Liver (tissue), 9 donors: ENCODE measurements around the gene MYG1. TPM values are rescaled to one million over a fixed set of nuclear protein-coding genes. Genes with fewer than 3 reads are reported as not detected.

Source experiments
- DNase-seq: peaks from one replicate; pipeline ENCODE4 v3.0.0-alpha.2; 2017; ENCODE audit warnings: low spot score
- H3K27ac ChIP-seq, 2 donors: one replicate each; pipeline ENCODE4 v1.7.0; 2013; ENCODE audit warnings: inconsistent platforms in 2 of 2, low read length in 2 of 2, control low read depth in 1 of 2, low read depth in 1 of 2, mild to moderate bottlenecking in 1 of 2
- H3K27me3 ChIP-seq, 4 donors: one replicate each; pipeline versions ENCODE4 v1.6.1 to v1.7.0; 2013; ENCODE audit warnings: low read length in 3 of 4, inconsistent platforms in 1 of 4, mild to moderate bottlenecking in 1 of 4, moderate library complexity in 1 of 4; ENCODE audit not compliant: control insufficient read depth in 4 of 4, insufficient read depth in 4 of 4
- H3K36me3 ChIP-seq, 4 donors: one replicate each; pipeline versions ENCODE4 v1.6.1 to v1.7.0; 2013; ENCODE audit warnings: low read length in 3 of 4, mild to moderate bottlenecking in 3 of 4, low read depth in 1 of 4, moderate library complexity in 1 of 4; ENCODE audit not compliant: control insufficient read depth in 4 of 4, insufficient read depth in 3 of 4
- H3K4me1 ChIP-seq, 4 donors: one replicate each; pipeline versions ENCODE4 v1.6.1 to v1.7.0; 2013; ENCODE audit warnings: low read length in 3 of 4, mild to moderate bottlenecking in 3 of 4, moderate library complexity in 1 of 4; ENCODE audit not compliant: control insufficient read depth in 4 of 4, insufficient read depth in 4 of 4
- H3K4me3 ChIP-seq, 3 donors: one replicate each; pipeline versions ENCODE4 v1.6.1 to v1.7.0; 2013; ENCODE audit warnings: low read length in 3 of 3, control low read depth in 1 of 3, low read depth in 1 of 3, mild to moderate bottlenecking in 1 of 3
- H3K9ac ChIP-seq, 2 donors: one replicate each; pipeline ENCODE4 v1.7.0; 2013; ENCODE audit warnings: low read length in 2 of 2, mild to moderate bottlenecking in 2 of 2, moderate library complexity in 2 of 2, control low read depth in 1 of 2, low read depth in 1 of 2
- H3K9me3 ChIP-seq, 4 donors: one replicate each; pipeline versions ENCODE4 v1.6.1 to v1.7.0; 2013; ENCODE audit warnings: low read length in 3 of 4; ENCODE audit not compliant: control insufficient read depth in 4 of 4
- EGR1 ChIP-seq, 2 donors: IDR thresholded peaks; 2 replicates each; pipeline ENCODE4 v1.6.1; 2016 to 2018; ENCODE audit warnings: antibody characterized with exemption in 2 of 2, low read depth in 2 of 2
- FOXA1 ChIP-seq: IDR thresholded peaks from 2 replicates; pipeline ENCODE4 v1.6.1; 2016; ENCODE audit warnings: antibody characterized with exemption
- FOXA2 ChIP-seq: IDR thresholded peaks from 2 replicates; pipeline ENCODE4 v1.6.1; 2016; ENCODE audit warnings: antibody characterized with exemption
- JUND ChIP-seq, 2 donors: IDR thresholded peaks; 2 replicates each; pipeline ENCODE4 v1.6.1; 2016; ENCODE audit warnings: antibody characterized with exemption in 2 of 2
- RAD21 ChIP-seq, 2 donors: IDR thresholded peaks; 2 replicates each; pipeline ENCODE4 v1.6.1; 2016; ENCODE audit warnings: antibody characterized with exemption in 2 of 2, mild to moderate bottlenecking in 2 of 2
- RXRA ChIP-seq, 2 donors: IDR thresholded peaks; 2 replicates each; pipeline ENCODE4 v1.6.1; 2017 to 2018; ENCODE audit warnings: antibody characterized with exemption in 2 of 2, mild to moderate bottlenecking in 1 of 2
- SP1 ChIP-seq: IDR thresholded peaks from 2 replicates; pipeline ENCODE4 v1.6.1; 2018; ENCODE audit warnings: antibody characterized with exemption, mild to moderate bottlenecking
- YY1 ChIP-seq: IDR thresholded peaks from 2 replicates; pipeline ENCODE4 v1.6.1; 2016; ENCODE audit warnings: antibody characterized with exemption, mild to moderate bottlenecking
- WGBS: extraction: QIAGEN DNeasy Blood & Tissue Kit; methylation state at CpG from one replicate; pipeline ENCODE4 v1.1.7; 2013; 5-methylcytosine and 5-hydroxymethylcytosine counted together
- polyA plus RNA-seq, 2 donors: library from polyadenylated mRNA; stranded (reverse) in 1 of 2; unstranded in 1 of 2; fragments of 200-250 nt in 1 of 2; fragments of >200 nt in 1 of 2; fragmentation: Nextera tagmentation in 1 of 2; extraction: Ambion mirVana in 1 of 2; gene quantifications; one replicate each; pipeline versions ENCODE4 v1.2.1 to v1.2.3, GENCODE V29; 2013 to 2015
- total RNA-seq, 2 donors: library from RNA; depleted of rRNA; stranded (reverse); fragments of >200 nt; gene quantifications; one replicate each; pipeline ENCODE4 v1.2.3, GENCODE V29; 2014
- TF ChIP-seq, protein P1 (sequence below): IDR thresholded peaks from 2 replicates; pipeline ENCODE4 v1.6.1; 2016; ENCODE audit warnings: antibody characterized with exemption
- TF ChIP-seq, protein P2 (sequence below): IDR thresholded peaks from 2 replicates; pipeline ENCODE4 v1.6.1; 2016; ENCODE audit warnings: antibody characterized with exemption
- TF ChIP-seq, protein P3 (sequence below): IDR thresholded peaks from 2 replicates; pipeline ENCODE4 v1.6.1; 2016; ENCODE audit warnings: antibody characterized with exemption, mild to moderate bottlenecking
- TF ChIP-seq, protein P4 (sequence below): IDR thresholded peaks from 2 replicates; pipeline ENCODE4 v1.6.1; 2016; ENCODE audit warnings: antibody characterized with exemption
- donor health status: healthy.
- donor health status: healthy.
- donor health status: healthy.
- donor health status: healthy.
- donor health status: healthy.

The MYG1 gene
- total and polyA plus RNA-seq, 4 donors = 15.0 to 28.0 (median 19.3) TPM

DNA sequence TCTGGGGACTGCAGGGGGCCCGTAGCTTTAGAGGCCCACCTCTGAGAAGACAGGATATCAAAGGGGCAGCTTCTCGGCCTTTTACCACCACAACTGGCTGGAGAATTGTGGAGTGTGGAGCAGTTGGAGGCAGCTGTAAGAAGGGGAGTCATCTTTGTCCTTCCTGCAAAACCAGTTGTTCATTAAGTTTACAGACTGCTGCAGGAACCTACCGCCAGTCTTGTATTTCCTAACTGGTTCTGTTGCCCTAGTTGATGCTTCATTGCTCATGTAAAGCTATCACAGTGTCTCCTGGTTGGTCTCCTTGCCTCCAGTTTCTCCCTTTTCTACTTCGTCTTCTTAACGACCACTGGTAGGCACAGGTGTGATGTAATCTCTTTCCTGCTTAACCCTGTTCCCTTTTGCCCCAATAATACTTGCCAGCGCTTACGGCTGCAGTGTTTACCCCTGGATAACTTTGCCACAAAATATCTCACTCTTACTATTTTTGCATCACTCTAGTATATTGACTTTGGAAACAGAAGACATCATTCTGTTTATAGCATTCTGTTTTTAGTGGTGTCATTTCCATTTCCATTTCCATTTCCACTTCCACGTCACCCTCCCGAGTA, 19.5 kb upstream of the MYG1 start:
- DNase-seq = no peak
- Histone ChIP-seq H3K4me1 (peaks cover 4 to 12% (median 11%) of the 10 kb centered on the region in 4 donors), H3K36me3 (peaks cover 0 to 3% (median 1%) of the 10 kb centered on the region in 4 donors), H3K4me3 (peak overlapping the region; percentile 14 to 27 (median 20)), H3K9ac (no peak overlapping the region), H3K27me3 (no peaks in the 10 kb centered on the region), H3K27ac (peak overlapping the region in 1 of 2 donors; percentile 37), H3K9me3 (no peaks in the 10 kb centered on the region)
- TF ChIP-seq SP1 (peak; percentile 40), FOXA2 (peak; percentile 36), JUND (IDR thresholded peaks at IDR 0.05) (no peak), RXRA (IDR thresholded peaks at IDR 0.05) (peak in 1 of 2 donors; percentile 39), YY1 (no peak), EGR1 (IDR thresholded peaks at IDR 0.05; ENCODE audit: low read depth in 2 of 2) (no peak), FOXA1 (peak; percentile 21), RAD21 (IDR thresholded peaks at IDR 0.05) (no peak)
- TF ChIP-seq, protein P1, sequence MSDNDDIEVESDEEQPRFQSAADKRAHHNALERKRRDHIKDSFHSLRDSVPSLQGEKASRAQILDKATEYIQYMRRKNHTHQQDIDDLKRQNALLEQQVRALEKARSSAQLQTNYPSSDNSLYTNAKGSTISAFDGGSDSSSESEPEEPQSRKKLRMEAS = no peak
- TF ChIP-seq, protein P2, sequence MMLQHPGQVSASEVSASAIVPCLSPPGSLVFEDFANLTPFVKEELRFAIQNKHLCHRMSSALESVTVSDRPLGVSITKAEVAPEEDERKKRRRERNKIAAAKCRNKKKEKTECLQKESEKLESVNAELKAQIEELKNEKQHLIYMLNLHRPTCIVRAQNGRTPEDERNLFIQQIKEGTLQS = peak; percentile 41
- TF ChIP-seq, protein P3, sequence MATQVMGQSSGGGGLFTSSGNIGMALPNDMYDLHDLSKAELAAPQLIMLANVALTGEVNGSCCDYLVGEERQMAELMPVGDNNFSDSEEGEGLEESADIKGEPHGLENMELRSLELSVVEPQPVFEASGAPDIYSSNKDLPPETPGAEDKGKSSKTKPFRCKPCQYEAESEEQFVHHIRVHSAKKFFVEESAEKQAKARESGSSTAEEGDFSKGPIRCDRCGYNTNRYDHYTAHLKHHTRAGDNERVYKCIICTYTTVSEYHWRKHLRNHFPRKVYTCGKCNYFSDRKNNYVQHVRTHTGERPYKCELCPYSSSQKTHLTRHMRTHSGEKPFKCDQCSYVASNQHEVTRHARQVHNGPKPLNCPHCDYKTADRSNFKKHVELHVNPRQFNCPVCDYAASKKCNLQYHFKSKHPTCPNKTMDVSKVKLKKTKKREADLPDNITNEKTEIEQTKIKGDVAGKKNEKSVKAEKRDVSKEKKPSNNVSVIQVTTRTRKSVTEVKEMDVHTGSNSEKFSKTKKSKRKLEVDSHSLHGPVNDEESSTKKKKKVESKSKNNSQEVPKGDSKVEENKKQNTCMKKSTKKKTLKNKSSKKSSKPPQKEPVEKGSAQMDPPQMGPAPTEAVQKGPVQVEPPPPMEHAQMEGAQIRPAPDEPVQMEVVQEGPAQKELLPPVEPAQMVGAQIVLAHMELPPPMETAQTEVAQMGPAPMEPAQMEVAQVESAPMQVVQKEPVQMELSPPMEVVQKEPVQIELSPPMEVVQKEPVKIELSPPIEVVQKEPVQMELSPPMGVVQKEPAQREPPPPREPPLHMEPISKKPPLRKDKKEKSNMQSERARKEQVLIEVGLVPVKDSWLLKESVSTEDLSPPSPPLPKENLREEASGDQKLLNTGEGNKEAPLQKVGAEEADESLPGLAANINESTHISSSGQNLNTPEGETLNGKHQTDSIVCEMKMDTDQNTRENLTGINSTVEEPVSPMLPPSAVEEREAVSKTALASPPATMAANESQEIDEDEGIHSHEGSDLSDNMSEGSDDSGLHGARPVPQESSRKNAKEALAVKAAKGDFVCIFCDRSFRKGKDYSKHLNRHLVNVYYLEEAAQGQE = no peak
- TF ChIP-seq, protein P4, sequence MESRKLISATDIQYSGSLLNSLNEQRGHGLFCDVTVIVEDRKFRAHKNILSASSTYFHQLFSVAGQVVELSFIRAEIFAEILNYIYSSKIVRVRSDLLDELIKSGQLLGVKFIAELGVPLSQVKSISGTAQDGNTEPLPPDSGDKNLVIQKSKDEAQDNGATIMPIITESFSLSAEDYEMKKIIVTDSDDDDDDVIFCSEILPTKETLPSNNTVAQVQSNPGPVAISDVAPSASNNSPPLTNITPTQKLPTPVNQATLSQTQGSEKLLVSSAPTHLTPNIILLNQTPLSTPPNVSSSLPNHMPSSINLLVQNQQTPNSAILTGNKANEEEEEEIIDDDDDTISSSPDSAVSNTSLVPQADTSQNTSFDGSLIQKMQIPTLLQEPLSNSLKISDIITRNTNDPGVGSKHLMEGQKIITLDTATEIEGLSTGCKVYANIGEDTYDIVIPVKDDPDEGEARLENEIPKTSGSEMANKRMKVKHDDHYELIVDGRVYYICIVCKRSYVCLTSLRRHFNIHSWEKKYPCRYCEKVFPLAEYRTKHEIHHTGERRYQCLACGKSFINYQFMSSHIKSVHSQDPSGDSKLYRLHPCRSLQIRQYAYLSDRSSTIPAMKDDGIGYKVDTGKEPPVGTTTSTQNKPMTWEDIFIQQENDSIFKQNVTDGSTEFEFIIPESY = no peak
- WGBS = 49% methylated on average over 9 of the region's 9 CpGs

DNA sequence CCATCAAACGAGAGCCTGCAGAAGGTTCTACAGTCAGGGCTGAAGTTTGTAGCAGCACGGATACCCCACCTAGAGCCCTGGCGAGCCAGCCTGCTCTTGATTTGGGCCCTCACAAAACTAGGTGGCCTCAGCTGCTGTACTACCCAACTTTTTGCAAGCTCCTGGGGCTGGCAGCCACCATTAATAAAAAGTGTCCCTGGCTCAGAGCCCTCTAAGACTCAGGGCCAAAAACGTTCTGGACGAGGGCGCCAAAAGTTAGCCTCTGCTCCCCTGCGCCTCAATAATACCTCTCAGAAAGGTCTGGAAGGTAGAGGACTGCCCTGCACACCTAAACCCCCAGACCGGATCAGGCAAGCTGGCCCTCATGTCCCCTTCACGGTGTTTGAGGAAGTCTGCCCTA, 13.0 kb upstream of the MYG1 start:
- H3K9me3 ChIP-seq = no peaks in the 10 kb centered on the region
- TF ChIP-seq, protein P3 = no peak
- no peak for TF ChIP-seq JUND (IDR thresholded peaks at IDR 0.05)
- no peaks in the 10 kb centered on the region for H3K27me3 ChIP-seq
- H3K36me3 ChIP-seq = peaks cover 0 to 7% (median 1%) of the 10 kb centered on the region in 4 donors
- no peak overlapping the region for H3K27ac ChIP-seq
- DNase-seq = no peak
- 90% methylated on average over 9 of the region's 9 CpGs for WGBS
- no peaks in the 10 kb centered on the region for H3K4me1 ChIP-seq
- no peak overlapping the region for H3K9ac ChIP-seq
- no peak overlapping the region for H3K4me3 ChIP-seq
